GM12878 (cell line): ENCODE measurements around the gene MPST. TPM values are rescaled to one million over a fixed set of nuclear protein-coding genes. Genes with fewer than 3 reads are reported as not detected.

Source experiments
- ATAC-seq: fragments of 200-7000 bp; cut with Tn5 transposase; 3 replicates; pipeline ENCODE4 v1.9.1; 2020; ENCODE audit warnings: mild to moderate bottlenecking, moderate library complexity
- BruUV-seq: library from RNA; stranded (reverse); fragments of 400-500 nt; replicated peaks from 2 replicates; lab custom pipeline; 2021; lab: Mats Ljungman, UMichigan
- CTCF ChIA-PET: fragments of 300-600 bp; sonication (Branson Sonifier 250); formaldehyde crosslinking; extraction: SDS; loops from one replicate; lab custom pipeline; 2021; ENCODE audit warnings: inconsistent platforms; lab: Yijun Ruan, JAX
- POLR2A ChIA-PET: fragments of 350-600 bp; formaldehyde crosslinking; extraction: SDS; loops from one replicate; lab custom pipeline; 2021; ENCODE audit warnings: inconsistent platforms; lab: Charles Lee
- RAD21 ChIA-PET: fragments of 300-600 bp; sonication (Branson Sonifier 250); formaldehyde crosslinking; loops from one replicate; lab custom pipeline; 2023; ENCODE audit warnings: antibody characterized with exemption; ENCODE audit not compliant: unreplicated experiment; lab: Charles Lee
- SMC1A ChIA-PET: fragments of 300-600 bp; sonication (Branson Sonifier 250); formaldehyde crosslinking; loops from one replicate; lab custom pipeline; 2023; ENCODE audit not compliant: unreplicated experiment, uncharacterized antibody; lab: Charles Lee
- DNase-seq: peaks from one replicate; pipeline ENCODE4 v3.0.0-alpha.2; 2011; ENCODE audit warnings: low read depth, low spot score
- FAIRE-seq: peaks from 3 replicates; lab custom pipeline; 2011; peaks lifted over from hg19 to GRCh38; lab: Jason Lieb, UNC
- H2AFZ ChIP-seq: 2 replicates; pipeline ENCODE4 v1.6.0; 2011; ENCODE audit warnings: low read depth, low read length, control low read depth; ENCODE audit not compliant: control insufficient read depth
- H3K27ac ChIP-seq: 2 replicates; pipeline ENCODE4 v1.5.1; 2011; ENCODE audit warnings: control low read depth; ENCODE audit not compliant: control insufficient read depth, insufficient read depth
- H3K27me3 ChIP-seq, 2 experiments: replicated peaks in 1 of 2; 2 replicates each; pipeline versions ENCODE4 v1.6.0 to v1.6.1; 2011; ENCODE audit warnings: low read length in 1 of 2; ENCODE audit not compliant: control insufficient read depth in 2 of 2, insufficient read depth in 2 of 2
- H3K36me3 ChIP-seq, 2 experiments: 2 replicates each; pipeline ENCODE4 v1.5.1; 2011; ENCODE audit warnings: low read length in 1 of 2; ENCODE audit not compliant: control insufficient read depth in 2 of 2, insufficient read depth in 2 of 2
- H3K4me1 ChIP-seq: 2 replicates; pipeline ENCODE4 v1.6.1; 2011; ENCODE audit warnings: mild to moderate bottlenecking, low read length, moderate library complexity, mixed read lengths; ENCODE audit not compliant: control insufficient read depth, insufficient read depth
- H3K4me2 ChIP-seq: 2 replicates; pipeline ENCODE4 v1.6.0; 2011; ENCODE audit warnings: control low read depth; ENCODE audit not compliant: control insufficient read depth, insufficient read depth
- H3K4me3 ChIP-seq: fragments of 200-600 bp; sonication (generic); 2 replicates; pipeline ENCODE4 v1.5.1; 2016
- H3K79me2 ChIP-seq: 2 replicates; pipeline ENCODE4 v1.6.0; 2011; ENCODE audit warnings: low read length; ENCODE audit not compliant: control insufficient read depth, insufficient read depth
- H3K9ac ChIP-seq: 2 replicates; pipeline ENCODE4 v1.8.0; 2011; ENCODE audit warnings: low read length, control low read depth, mixed read lengths; ENCODE audit not compliant: control insufficient read depth, insufficient read depth
- H3K9me3 ChIP-seq: replicated peaks from 3 replicates; pipeline ENCODE4 v1.5.1; 2011; ENCODE audit warnings: mild to moderate bottlenecking, low read length; ENCODE audit not compliant: control insufficient read depth, insufficient read depth
- H4K20me1 ChIP-seq: 2 replicates; pipeline ENCODE4 v1.6.0; 2011; ENCODE audit not compliant: control insufficient read depth, insufficient read depth
- ATF7 ChIP-seq: fragments of 450-650 bp; IDR thresholded peaks from 2 replicates; pipeline ENCODE4 v1.6.1; 2016; ENCODE audit warnings: low read depth, mild to moderate bottlenecking
- CHD1 ChIP-seq: IDR thresholded peaks from 2 replicates; pipeline ENCODE4 v1.6.1; 2012; ENCODE audit warnings: low read depth, low read length, improper control_type of control experiment
- EED ChIP-seq: sonication (generic); IDR thresholded peaks from 2 replicates; pipeline ENCODE4 v1.6.1; 2016; ENCODE audit warnings: antibody characterized with exemption, low read depth
- FOS ChIP-seq: IDR thresholded peaks from 3 replicates; pipeline ENCODE4 v1.6.1; 2011; ENCODE audit warnings: borderline replicate concordance; ENCODE audit not compliant: insufficient read length; ENCODE audit errors: extremely low read depth
- IRF4 ChIP-seq: IDR thresholded peaks from 2 replicates; pipeline ENCODE4 v1.6.1; 2011; ENCODE audit warnings: low read depth, low read length
- MYB ChIP-seq: fragments of 150-350 bp; IDR thresholded peaks from 2 replicates; pipeline ENCODE4 v1.6.1; 2014; ENCODE audit warnings: mild to moderate bottlenecking, low read depth, low read length, borderline replicate concordance
- POLR2AphosphoS5 ChIP-seq: IDR thresholded peaks from 2 replicates; pipeline ENCODE4 v1.6.1; 2011; ENCODE audit warnings: mild to moderate bottlenecking, low read length, inconsistent platforms
- RAD21 ChIP-seq: IDR thresholded peaks from 2 replicates; pipeline ENCODE4 v1.6.1; 2011; ENCODE audit warnings: mild to moderate bottlenecking, low read depth, low read length, moderate library complexity; ENCODE audit not compliant: insufficient read depth
- RFX5 ChIP-seq: IDR thresholded peaks from 2 replicates; pipeline ENCODE4 v1.6.1; 2011; ENCODE audit warnings: low read depth, low read length, improper control_type of control experiment
- TCF12 ChIP-seq: IDR thresholded peaks from 2 replicates; pipeline ENCODE4 v1.6.1; 2011; ENCODE audit warnings: low read depth, mild to moderate bottlenecking, low read length
- WGBS: methylation state at CpG from one replicate; pipeline ENCODE4 v1.1.6; 2016; ENCODE audit warnings: low lambda C conversion rate; ENCODE audit not compliant: insufficient replicate concordance, insufficient coverage; ENCODE audit errors: missing lambda C conversion rate; 5-methylcytosine and 5-hydroxymethylcytosine counted together
- in situ Hi-C: fragments of 300-500 bp; cut with MboI; formaldehyde crosslinking; loops from 9 replicates; pipeline ENCODE4 v1.14.3; 2018; ENCODE audit warnings: mixed read lengths
- intact Hi-C: fragments of 100-400 bp; cut with micrococcal nuclease; formaldehyde crosslinking; loops from one replicate; pipeline ENCODE4 v1.14.2; 2022; ENCODE audit not compliant: unreplicated experiment
- polyA plus RNA-seq, 11 experiments: library from polyadenylated mRNA; depleted of rRNA in 4 of 11; unstranded in 6 of 11; stranded (reverse) in 5 of 11; fragments of >200 nt; fragmentation: Nextera tagmentation in 4 of 11; fragmentation: Illumina TruSeq in 1 of 11; extraction: Ambion mirVana in 4 of 11; extraction: Trizol in 1 of 11; gene quantifications; 1 replicate in 1 of 11; 2 replicates in 10 of 11; pipeline versions ENCODE4 v1.2.1 to v1.2.3, GENCODE V29; 2011 to 2016; ENCODE audit warnings: inconsistent platforms in 2 of 11, missing spikeins in 2 of 11, low read depth in 1 of 11
- total RNA-seq, 4 experiments: library from RNA; depleted of rRNA in 3 of 4; stranded (reverse); fragments of >200 nt in 3 of 4; fragmentation: Illumina TruSeq in 1 of 4; extraction: Trizol in 1 of 4; gene quantifications; 2 replicates each; pipeline versions ENCODE4 v1.2.1 to v1.2.3, GENCODE V29; 2013 to 2021
- TF ChIP-seq, protein P1 (sequence below), 3 experiments: IDR thresholded peaks in 2 of 3; conservative IDR thresholded peaks in 1 of 3; 2 replicates each; pipeline ENCODE4 v1.5.1; 2011; ENCODE audit warnings: low read depth in 3 of 3, low read length in 3 of 3, mild to moderate bottlenecking in 3 of 3, control low read depth in 2 of 3, moderate library complexity in 2 of 3, inconsistent platforms in 1 of 3, mixed read lengths in 1 of 3; ENCODE audit not compliant: control insufficient read depth in 2 of 3, insufficient read depth in 1 of 3; ENCODE audit errors: extremely low read depth in 1 of 3
- TF ChIP-seq, protein P2 (sequence below): fragments of 450-650 bp; IDR thresholded peaks from 2 replicates; pipeline ENCODE4 v1.6.1; 2014; ENCODE audit warnings: mild to moderate bottlenecking
- TF ChIP-seq, protein P3 (sequence below): fragments of 450-650 bp; IDR thresholded peaks from 2 replicates; pipeline ENCODE4 v1.6.1; 2017; ENCODE audit warnings: mild to moderate bottlenecking, moderate library complexity
- TF ChIP-seq, protein P4 (sequence below): fragments of 450-650 bp; IDR thresholded peaks from 2 replicates; pipeline ENCODE4 v1.6.1; 2018; ENCODE audit warnings: mild to moderate bottlenecking, low read depth, moderate library complexity; ENCODE audit not compliant: partially characterized antibody

The MPST gene
- total and polyA plus RNA-seq, 10 of the 15 experiments (the other 5 are each of a cell fraction or from before 2014, with no cell fraction given): 0.95 to 88.7 (median 38.5) TPM

DNA sequence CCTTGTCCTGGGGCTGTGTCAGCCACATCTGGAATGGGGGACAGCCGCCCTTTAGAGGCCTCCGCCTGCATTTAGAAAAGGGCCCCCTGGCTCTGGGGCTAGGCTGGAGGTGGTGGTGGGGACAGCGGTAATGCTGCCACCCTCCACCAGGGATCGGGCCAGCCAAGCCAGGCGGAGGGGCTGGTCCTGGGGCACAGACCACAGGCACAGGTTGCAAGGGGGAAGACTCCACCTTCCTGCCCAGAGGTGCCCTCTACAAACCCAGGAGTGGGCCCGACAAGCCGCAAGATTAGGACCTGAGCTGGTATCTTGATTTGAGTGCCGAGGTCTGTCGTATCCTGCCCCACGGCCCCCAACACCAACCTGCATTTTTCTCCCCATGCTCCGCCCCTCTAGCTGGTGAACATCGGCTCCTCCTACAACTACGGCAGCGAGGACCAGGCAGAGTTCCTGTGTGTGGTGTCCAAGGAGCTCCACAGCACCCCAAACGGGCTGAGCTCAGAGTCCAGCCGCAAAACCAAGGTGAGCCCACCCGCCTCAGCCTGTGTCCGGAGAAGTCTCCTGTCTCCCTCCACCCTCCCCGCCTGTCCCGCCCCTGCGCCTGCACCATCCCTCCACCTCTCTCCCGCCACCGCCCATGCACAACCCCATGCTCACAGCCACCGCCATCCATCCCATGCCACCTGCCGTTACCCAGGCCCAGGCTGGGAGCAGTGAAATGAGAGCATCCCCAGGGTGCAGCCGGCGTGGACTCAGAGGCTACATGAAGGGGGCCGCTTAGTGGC, 39.6 kb downstream of the MPST start:
- ChIA-PET CTCF (no interaction called here), RAD21 (no interaction called here), SMC1A (no interaction called here), POLR2A (no interaction called here)
- in situ Hi-C loops: no loop called here
- H3K79me2 ChIP-seq: no peaks in the 10 kb centered on the region
- H3K27ac ChIP-seq: no peak overlapping the region
- WGBS: 88% methylated on average over 21 of the region's 28 CpGs
- H3K4me1 ChIP-seq: peaks cover 11% of the 10 kb centered on the region
- no peak for ATAC-seq
- no peak for DNase-seq
- no peaks in the 10 kb centered on the region for H3K9me3 ChIP-seq
- intact Hi-C loops: no loop called here
- H2AFZ ChIP-seq: no peak overlapping the region
- no TSS peak for BruUV-seq
- no peak overlapping the region for H3K4me3 ChIP-seq
- no peak for FAIRE-seq
- H4K20me1 ChIP-seq: no peaks in the 10 kb centered on the region
- no peaks in the 10 kb centered on the region for H3K27me3 ChIP-seq
- no peak overlapping the region for H3K4me2 ChIP-seq
- no peak overlapping the region for H3K9ac ChIP-seq
- peaks cover 0 to 2% of the 10 kb centered on the region in 2 experiments; a peak in 2 of 4 replicates for H3K36me3 ChIP-seq
- TF ChIP-seq, protein P1, sequence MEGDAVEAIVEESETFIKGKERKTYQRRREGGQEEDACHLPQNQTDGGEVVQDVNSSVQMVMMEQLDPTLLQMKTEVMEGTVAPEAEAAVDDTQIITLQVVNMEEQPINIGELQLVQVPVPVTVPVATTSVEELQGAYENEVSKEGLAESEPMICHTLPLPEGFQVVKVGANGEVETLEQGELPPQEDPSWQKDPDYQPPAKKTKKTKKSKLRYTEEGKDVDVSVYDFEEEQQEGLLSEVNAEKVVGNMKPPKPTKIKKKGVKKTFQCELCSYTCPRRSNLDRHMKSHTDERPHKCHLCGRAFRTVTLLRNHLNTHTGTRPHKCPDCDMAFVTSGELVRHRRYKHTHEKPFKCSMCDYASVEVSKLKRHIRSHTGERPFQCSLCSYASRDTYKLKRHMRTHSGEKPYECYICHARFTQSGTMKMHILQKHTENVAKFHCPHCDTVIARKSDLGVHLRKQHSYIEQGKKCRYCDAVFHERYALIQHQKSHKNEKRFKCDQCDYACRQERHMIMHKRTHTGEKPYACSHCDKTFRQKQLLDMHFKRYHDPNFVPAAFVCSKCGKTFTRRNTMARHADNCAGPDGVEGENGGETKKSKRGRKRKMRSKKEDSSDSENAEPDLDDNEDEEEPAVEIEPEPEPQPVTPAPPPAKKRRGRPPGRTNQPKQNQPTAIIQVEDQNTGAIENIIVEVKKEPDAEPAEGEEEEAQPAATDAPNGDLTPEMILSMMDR (IDR thresholded peaks at IDR 0.05 in 2 of 3, conservative IDR thresholded peaks at IDR 0.05 in 1 of 3; ENCODE audit: control insufficient read depth in 2 of 3, extremely low read depth in 1 of 3, insufficient read depth in 1 of 3, low read depth in 3 of 3, low read length in 3 of 3): no peak
- TF ChIP-seq, protein P2, sequence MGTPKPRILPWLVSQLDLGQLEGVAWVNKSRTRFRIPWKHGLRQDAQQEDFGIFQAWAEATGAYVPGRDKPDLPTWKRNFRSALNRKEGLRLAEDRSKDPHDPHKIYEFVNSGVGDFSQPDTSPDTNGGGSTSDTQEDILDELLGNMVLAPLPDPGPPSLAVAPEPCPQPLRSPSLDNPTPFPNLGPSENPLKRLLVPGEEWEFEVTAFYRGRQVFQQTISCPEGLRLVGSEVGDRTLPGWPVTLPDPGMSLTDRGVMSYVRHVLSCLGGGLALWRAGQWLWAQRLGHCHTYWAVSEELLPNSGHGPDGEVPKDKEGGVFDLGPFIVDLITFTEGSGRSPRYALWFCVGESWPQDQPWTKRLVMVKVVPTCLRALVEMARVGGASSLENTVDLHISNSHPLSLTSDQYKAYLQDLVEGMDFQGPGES: no peak
- TF ChIP-seq, protein P3, sequence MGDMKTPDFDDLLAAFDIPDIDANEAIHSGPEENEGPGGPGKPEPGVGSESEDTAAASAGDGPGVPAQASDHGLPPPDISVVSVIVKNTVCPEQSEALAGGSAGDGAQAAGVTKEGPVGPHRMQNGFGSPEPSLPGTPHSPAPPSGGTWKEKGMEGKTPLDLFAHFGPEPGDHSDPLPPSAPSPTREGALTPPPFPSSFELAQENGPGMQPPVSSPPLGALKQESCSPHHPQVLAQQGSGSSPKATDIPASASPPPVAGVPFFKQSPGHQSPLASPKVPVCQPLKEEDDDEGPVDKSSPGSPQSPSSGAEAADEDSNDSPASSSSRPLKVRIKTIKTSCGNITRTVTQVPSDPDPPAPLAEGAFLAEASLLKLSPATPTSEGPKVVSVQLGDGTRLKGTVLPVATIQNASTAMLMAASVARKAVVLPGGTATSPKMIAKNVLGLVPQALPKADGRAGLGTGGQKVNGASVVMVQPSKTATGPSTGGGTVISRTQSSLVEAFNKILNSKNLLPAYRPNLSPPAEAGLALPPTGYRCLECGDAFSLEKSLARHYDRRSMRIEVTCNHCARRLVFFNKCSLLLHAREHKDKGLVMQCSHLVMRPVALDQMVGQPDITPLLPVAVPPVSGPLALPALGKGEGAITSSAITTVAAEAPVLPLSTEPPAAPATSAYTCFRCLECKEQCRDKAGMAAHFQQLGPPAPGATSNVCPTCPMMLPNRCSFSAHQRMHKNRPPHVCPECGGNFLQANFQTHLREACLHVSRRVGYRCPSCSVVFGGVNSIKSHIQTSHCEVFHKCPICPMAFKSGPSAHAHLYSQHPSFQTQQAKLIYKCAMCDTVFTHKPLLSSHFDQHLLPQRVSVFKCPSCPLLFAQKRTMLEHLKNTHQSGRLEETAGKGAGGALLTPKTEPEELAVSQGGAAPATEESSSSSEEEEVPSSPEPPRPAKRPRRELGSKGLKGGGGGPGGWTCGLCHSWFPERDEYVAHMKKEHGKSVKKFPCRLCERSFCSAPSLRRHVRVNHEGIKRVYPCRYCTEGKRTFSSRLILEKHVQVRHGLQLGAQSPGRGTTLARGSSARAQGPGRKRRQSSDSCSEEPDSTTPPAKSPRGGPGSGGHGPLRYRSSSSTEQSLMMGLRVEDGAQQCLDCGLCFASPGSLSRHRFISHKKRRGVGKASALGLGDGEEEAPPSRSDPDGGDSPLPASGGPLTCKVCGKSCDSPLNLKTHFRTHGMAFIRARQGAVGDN: no peak
- TF ChIP-seq, protein P4, sequence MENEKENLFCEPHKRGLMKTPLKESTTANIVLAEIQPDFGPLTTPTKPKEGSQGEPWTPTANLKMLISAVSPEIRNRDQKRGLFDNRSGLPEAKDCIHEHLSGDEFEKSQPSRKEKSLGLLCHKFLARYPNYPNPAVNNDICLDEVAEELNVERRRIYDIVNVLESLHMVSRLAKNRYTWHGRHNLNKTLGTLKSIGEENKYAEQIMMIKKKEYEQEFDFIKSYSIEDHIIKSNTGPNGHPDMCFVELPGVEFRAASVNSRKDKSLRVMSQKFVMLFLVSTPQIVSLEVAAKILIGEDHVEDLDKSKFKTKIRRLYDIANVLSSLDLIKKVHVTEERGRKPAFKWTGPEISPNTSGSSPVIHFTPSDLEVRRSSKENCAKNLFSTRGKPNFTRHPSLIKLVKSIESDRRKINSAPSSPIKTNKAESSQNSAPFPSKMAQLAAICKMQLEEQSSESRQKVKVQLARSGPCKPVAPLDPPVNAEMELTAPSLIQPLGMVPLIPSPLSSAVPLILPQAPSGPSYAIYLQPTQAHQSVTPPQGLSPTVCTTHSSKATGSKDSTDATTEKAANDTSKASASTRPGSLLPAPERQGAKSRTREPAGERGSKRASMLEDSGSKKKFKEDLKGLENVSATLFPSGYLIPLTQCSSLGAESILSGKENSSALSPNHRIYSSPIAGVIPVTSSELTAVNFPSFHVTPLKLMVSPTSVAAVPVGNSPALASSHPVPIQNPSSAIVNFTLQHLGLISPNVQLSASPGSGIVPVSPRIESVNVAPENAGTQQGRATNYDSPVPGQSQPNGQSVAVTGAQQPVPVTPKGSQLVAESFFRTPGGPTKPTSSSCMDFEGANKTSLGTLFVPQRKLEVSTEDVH: no peak
- TF ChIP-seq ATF7 (no peak), IRF4 (no peak), MYB (no peak), POLR2AphosphoS5 (no peak), RFX5 (no peak), FOS (no peak), EED (no peak), TCF12 (no peak), RAD21 (no peak), CHD1 (no peak)
